LHCN-M2 (cell line): ENCODE measurements around the gene AGFG2. TPM values are rescaled to one million over a fixed set of nuclear protein-coding genes. Genes with fewer than 3 reads are reported as not detected.

Experiments
- DNase-seq: peaks from one replicate; pipeline ENCODE4 v3.0.0-alpha.2; 2012; ENCODE audit warnings: low read depth
- total RNA-seq: library from RNA; depleted of rRNA; stranded (reverse); fragments of >200 nt; gene quantifications from 2 replicates; pipeline ENCODE4 v1.2.3, GENCODE V29; 2014

Gene AGFG2
- total RNA-seq, 1 experiment from 2014 or later: 23.0 TPM

GRCh38 chr7:100572281-100572948 lies 33.4 kb downstream of the AGFG2 start:
- no peak for DNase-seq

- DNase-seq: no peak
Measured at GRCh38 chr7:100572949-100573675, 34.1 kb downstream of the AGFG2 start.

- no peak for DNase-seq
Measured at GRCh38 chr7:100573691-100574361, 34.8 kb downstream of the AGFG2 start, which contains the start of gene SAP25. Gene SAP25, minus strand, starts transcription at chr7:100573900. Its CDS starts 158 bp downstream, at chr7:100573742.

GRCh38 chr7:100574362-100575205 lies 35.6 kb downstream of the AGFG2 start:
- no peak for DNase-seq

GRCh38 chr7:100575206-100575631 lies 36.2 kb downstream of the AGFG2 start:
- DNase-seq: no peak

GRCh38 chr7:100575746-100576383 lies 36.9 kb downstream of the AGFG2 start:
- DNase-seq: no peak

GRCh38 chr7:100576384-100576993 lies 37.5 kb downstream of the AGFG2 start:
- no peak for DNase-seq

- DNase-seq: no peak
Measured at GRCh38 chr7:100577103-100577502, 38.1 kb downstream of the AGFG2 start.

- DNase-seq: no peak
Measured at GRCh38 chr7:100577507-100577906, 38.5 kb downstream of the AGFG2 start.

- DNase-seq: no peak
Measured at GRCh38 chr7:100578246-100579183, 39.5 kb downstream of the AGFG2 start.

- no peak for DNase-seq
Measured at GRCh38 chr7:100580466-100581283, 41.7 kb downstream of the AGFG2 start.

GRCh38 chr7:100582041-100582579 lies 43.1 kb downstream of the AGFG2 start:
- DNase-seq: no peak

GRCh38 chr7:100582650-100583049 lies 43.6 kb downstream of the AGFG2 start:
- DNase-seq: no peak

- DNase-seq: no peak
Measured at GRCh38 chr7:100583132-100584053, 44.4 kb downstream of the AGFG2 start.

- DNase-seq: peak; percentile 92
Measured at GRCh38 chr7:100584054-100584682, 45.2 kb downstream of the AGFG2 start.

GRCh38 chr7:100584683-100585510 lies 45.9 kb downstream of the AGFG2 start:
- peak; percentile 90 for DNase-seq
